Neural cell (in vitro differentiated cells): ENCODE data around the gene UBAP2L.

Source experiments
- CTCF ChIP-seq: fragments of 450-650 bp; IDR thresholded peaks from 2 replicates; pipeline ENCODE4 v1.5.1; 2014; ENCODE audit warnings: antibody characterized with exemption, mild to moderate bottlenecking, moderate library complexity; ENCODE audit not compliant: poor library complexity, severe bottlenecking
- EP300 ChIP-seq: fragments of 450-650 bp; conservative IDR thresholded peaks from 2 replicates; pipeline ENCODE4 v1.6.1; 2014; ENCODE audit warnings: antibody characterized with exemption, mild to moderate bottlenecking, moderate library complexity; ENCODE audit not compliant: poor library complexity, severe bottlenecking
- EZH2 ChIP-seq: fragments of 200-600, 300-800 bp; shearing (Covaris generic), sonication (generic); IDR thresholded peaks from 2 replicates; pipeline ENCODE4 v1.6.1; 2014; ENCODE audit warnings: antibody characterized with exemption, low read length, borderline replicate concordance, mild to moderate bottlenecking; ENCODE audit not compliant: insufficient read depth, poor library complexity, severe bottlenecking
- MXI1 ChIP-seq: fragments of 450-650 bp; conservative IDR thresholded peaks from 2 replicates; pipeline ENCODE4 v1.6.1; 2014; ENCODE audit warnings: antibody characterized with exemption, mild to moderate bottlenecking; ENCODE audit not compliant: poor library complexity, severe bottlenecking
- POLR2AphosphoS5 ChIP-seq: IDR thresholded peaks from 2 replicates; pipeline ENCODE4 v1.6.1; 2012
- RAD21 ChIP-seq: fragments of 450-650 bp; conservative IDR thresholded peaks from 2 replicates; pipeline ENCODE4 v1.6.1; 2014; ENCODE audit warnings: antibody characterized with exemption, mild to moderate bottlenecking, moderate library complexity
- REST ChIP-seq: IDR thresholded peaks from 2 replicates; pipeline ENCODE4 v1.6.1; 2012; ENCODE audit warnings: borderline replicate concordance
- SMC3 ChIP-seq: fragments of 450-650 bp; conservative IDR thresholded peaks from 2 replicates; pipeline ENCODE4 v1.6.1; 2014; ENCODE audit warnings: antibody characterized with exemption, mild to moderate bottlenecking, moderate library complexity; ENCODE audit not compliant: poor library complexity
- TAF1 ChIP-seq: IDR thresholded peaks from 2 replicates; pipeline ENCODE4 v1.6.1; 2012; ENCODE audit warnings: low read depth

GRCh38 chr1:154276797-154277196 lies 56.0 kb downstream of the UBAP2L start:
- TF ChIP-seq CTCF, result no peak
- TF ChIP-seq TAF1, result no peak
- TF ChIP-seq RAD21, result no peak
- TF ChIP-seq EZH2, result no peak
- no peak for TF ChIP-seq SMC3
- no peak for TF ChIP-seq REST
- no peak for TF ChIP-seq POLR2AphosphoS5
- no peak for TF ChIP-seq EP300
- TF ChIP-seq MXI1, result no peak
